A549 (cell line): ENCODE results near the gene YTHDC2.
A peak's percentile ranks its signal among the peaks of the same experiment; 100 is the strongest.

Experiments
- CTCF ChIP-seq: fragments of >200 bp; sonication (Bioruptor Twin); formaldehyde crosslinking; IDR thresholded peaks from 3 replicates; pipeline ENCODE4 v1.5.1; 2016
- JUN ChIP-seq, 2 experiments: fragments of >200 bp; sonication (Bioruptor Twin); formaldehyde crosslinking; IDR thresholded peaks; 2 replicates in 1 of 2; 3 replicates in 1 of 2; pipeline ENCODE4 v1.6.1; 2016 to 2017
- MAX ChIP-seq: IDR thresholded peaks from 2 replicates; pipeline ENCODE4 v1.6.1; 2012
- USF2 ChIP-seq: fragments of 450-650 bp; IDR thresholded peaks from 2 replicates; pipeline ENCODE4 v1.6.1; 2014; ENCODE audit warnings: antibody characterized with exemption

DNA sequence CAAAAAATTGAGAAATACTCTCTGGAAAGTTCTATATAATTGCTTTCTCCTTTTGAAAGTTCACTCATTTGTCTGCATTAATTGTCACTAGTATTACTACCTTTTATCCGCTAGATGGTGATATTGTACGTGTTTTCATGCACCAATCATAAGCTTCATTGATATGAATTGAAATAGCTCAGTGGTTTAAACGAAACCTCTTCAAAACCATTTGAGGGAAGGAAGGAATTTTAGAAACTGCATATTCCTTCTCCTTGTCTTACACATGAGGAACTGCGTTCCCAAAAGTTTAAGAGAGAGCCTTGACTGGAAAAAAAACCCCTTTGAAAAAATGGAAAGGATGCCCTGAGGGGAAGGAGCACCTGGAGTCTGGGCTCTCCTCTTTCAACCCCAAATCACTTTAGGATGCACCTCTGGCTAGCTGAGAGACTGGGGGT, 98.6 kb downstream of the YTHDC2 start:
- no peak for TF ChIP-seq USF2
- TF ChIP-seq CTCF = peak; percentile 80
- TF ChIP-seq MAX = no peak
- TF ChIP-seq JUN (IDR thresholded peaks at IDR 0.05) = no peak
